HEK293T (cell line): Measurements from ENCODE around the gene WNT3A.
A peak's percentile ranks its signal among the peaks of the same experiment; 100 is the strongest.

Experiments
- CTCF ChIA-PET: fragments of 350-600 bp; formaldehyde crosslinking; extraction: SDS; loops from one replicate; lab custom pipeline; 2021; ENCODE audit warnings: antibody characterized with exemption, inconsistent platforms; lab: Yijun Ruan, JAX
- POLR2A ChIA-PET: fragments of 350-600 bp; formaldehyde crosslinking; extraction: SDS; loops from one replicate; lab custom pipeline; 2020; ENCODE audit warnings: antibody characterized with exemption, inconsistent platforms; lab: Yijun Ruan, JAX
- DNase-seq: peaks from one replicate; pipeline ENCODE4 v3.0.0; 2012; ENCODE audit warnings: mixed read lengths; ENCODE audit errors: extremely low spot score
- ARNT ChIP-seq: fragments of 450-650 bp; IDR thresholded peaks from 2 replicates; pipeline ENCODE4 v1.6.1; 2017; ENCODE audit warnings: mild to moderate bottlenecking
- BHLHE40 ChIP-seq: fragments of 450-650 bp; IDR thresholded peaks from 2 replicates; pipeline ENCODE4 v1.6.1; 2016; ENCODE audit warnings: mild to moderate bottlenecking, moderate library complexity, borderline replicate concordance
- CTBP1 ChIP-seq: fragments of 450-650 bp; IDR thresholded peaks from 2 replicates; pipeline ENCODE4 v1.6.1; 2016; ENCODE audit warnings: borderline replicate concordance
- ELF4 ChIP-seq: fragments of 450-650 bp; IDR thresholded peaks from 2 replicates; pipeline ENCODE4 v1.6.1; 2017; ENCODE audit warnings: antibody characterized with exemption
- FOXA1 ChIP-seq: fragments of 450-650 bp; IDR thresholded peaks from 2 replicates; pipeline ENCODE4 v1.6.1; 2016; ENCODE audit warnings: mild to moderate bottlenecking
- FOXK2 ChIP-seq: fragments of 450-650 bp; IDR thresholded peaks from 2 replicates; pipeline ENCODE4 v1.6.1; 2016; ENCODE audit warnings: mild to moderate bottlenecking
- FOXM1 ChIP-seq: fragments of 450-650 bp; IDR thresholded peaks from 2 replicates; pipeline ENCODE4 v1.6.1; 2017; ENCODE audit warnings: mild to moderate bottlenecking, borderline replicate concordance
- HDGF ChIP-seq: fragments of 450-650 bp; IDR thresholded peaks from 2 replicates; pipeline ENCODE4 v1.6.1; 2017; ENCODE audit warnings: antibody characterized with exemption, borderline replicate concordance
- L3MBTL2 ChIP-seq: fragments of 450-650 bp; conservative IDR thresholded peaks from 2 replicates; pipeline ENCODE4 v1.6.1; 2016; ENCODE audit warnings: mild to moderate bottlenecking
- LEF1 ChIP-seq: fragments of 450-650 bp; IDR thresholded peaks from 2 replicates; pipeline ENCODE4 v1.6.1; 2017; ENCODE audit warnings: mild to moderate bottlenecking, borderline replicate concordance
- NFRKB ChIP-seq: fragments of 450-650 bp; IDR thresholded peaks from 2 replicates; pipeline ENCODE4 v1.6.1; 2016; ENCODE audit warnings: mild to moderate bottlenecking, moderate library complexity
- PKNOX1 ChIP-seq: fragments of 450-650 bp; IDR thresholded peaks from 2 replicates; pipeline ENCODE4 v1.6.1; 2016
- SP1 ChIP-seq: fragments of 450-650 bp; IDR thresholded peaks from 2 replicates; pipeline ENCODE4 v1.6.1; 2017
- SUZ12 ChIP-seq: fragments of 450-650 bp; IDR thresholded peaks from 2 replicates; pipeline ENCODE4 v1.6.1; 2016; ENCODE audit warnings: mild to moderate bottlenecking
- TARDBP ChIP-seq: fragments of 450-650 bp; IDR thresholded peaks from 2 replicates; pipeline ENCODE4 v1.6.1; 2016
- ZNF384 ChIP-seq: fragments of 450-650 bp; IDR thresholded peaks from 2 replicates; pipeline ENCODE4 v1.6.1; 2016

WNT3A gene

GRCh38 chr1:228073857-228074545, 67.2 kb downstream of the WNT3A start:
- peak; percentile 41 for DNase-seq
- TF ChIP-seq BHLHE40 (no peak), CTBP1 (no peak), FOXK2 (no peak), HDGF (no peak; the same call in 1 of the 2 replicates), PKNOX1 (no peak), NFRKB (no peak), LEF1 (no peak), ELF4 (no peak), TARDBP (no peak), FOXA1 (no peak), SUZ12 (no peak)
- ChIA-PET CTCF (interaction anchor here (0.5 to 1.3 kb wide), 4 partner anchors 48 to 78 kb away, joined by 3 to 7 read pairs (median 4); no protein-coding TSS in a partner anchor), POLR2A (interaction anchor here (0.6 to 2.4 kb wide), 2 partner anchors 8 to 26 kb away, joined by 3 to 8 read pairs; partner anchors contain the start of gene ARF1)

- no peak for DNase-seq
- CTCF ChIA-PET = interaction anchor here (0.8 to 1.3 kb wide), 2 partner anchors 76 to 79 kb away, joined by 3 to 7 read pairs; no protein-coding TSS in a partner anchor
- TF ChIP-seq SP1 = no peak
- TF ChIP-seq LEF1 = no peak
- TF ChIP-seq ELF4 = no peak
- TF ChIP-seq ARNT = no peak
- no peak for TF ChIP-seq SUZ12
- no peak for TF ChIP-seq BHLHE40
- no peak for TF ChIP-seq CTBP1
- TF ChIP-seq NFRKB = no peak
- TF ChIP-seq HDGF = no peak
- TF ChIP-seq ZNF384 = no peak
- TF ChIP-seq FOXA1 = no peak
- TF ChIP-seq FOXM1 = no peak
- no peak for TF ChIP-seq L3MBTL2
- no peak for TF ChIP-seq TARDBP
- no peak for TF ChIP-seq FOXK2
- no peak for TF ChIP-seq PKNOX1
- POLR2A ChIA-PET = no interaction called here
Measured at GRCh38 chr1:228074954-228075730, 68.3 kb downstream of the WNT3A start.

- TF ChIP-seq HDGF = 0 out of 2 replicates have a peak, but pooled peaks have one; percentile 19
- no peak for TF ChIP-seq PKNOX1
- CTCF ChIA-PET = no interaction called here
- POLR2A ChIA-PET = no interaction called here
- no peak for DNase-seq
Measured at GRCh38 chr1:228075801-228076271, 69.0 kb downstream of the WNT3A start.

GRCh38 chr1:228076796-228077430, 70.1 kb downstream of the WNT3A start:
- TF ChIP-seq L3MBTL2 (no peak), PKNOX1 (no peak), FOXK2 (no peak), FOXA1 (no peak), ZNF384 (no peak), BHLHE40 (no peak), HDGF (no peak), ARNT (no peak), SP1 (no peak), CTBP1 (no peak), ELF4 (no peak), LEF1 (no peak), NFRKB (no peak)
- POLR2A ChIA-PET = interaction anchor here (1.0 to 1.1 kb wide), 3 partner anchors 13 to 72 kb away, joined by 3 read pairs; no protein-coding TSS in a partner anchor
- DNase-seq = no peak
- CTCF ChIA-PET = no interaction called here
